ENCODE results near the gene PLCG2.
"Not testable (repeated sequence)": the region's sequence is repeated elsewhere in the genome, so short reads cannot be mapped to it uniquely, and the experiment has no call there.

The PLCG2 gene

GRCh38 chr16:81921085-81921814 lies 142.2 kb downstream of the PLCG2 start:
- no peak for DNase-seq

- DNase-seq, result no peak
Observed at GRCh38 chr16:81921843-81922584, 142.9 kb downstream of the PLCG2 start.

GRCh38 chr16:81923296-81923695 lies 144.2 kb downstream of the PLCG2 start:
- no peak for DNase-seq

GRCh38 chr16:81925016-81925415 lies 145.9 kb downstream of the PLCG2 start:
- DNase-seq, result no peak

- no peak for DNase-seq
Observed at GRCh38 chr16:81926036-81926435, 146.9 kb downstream of the PLCG2 start.

GRCh38 chr16:81927561-81928185 lies 148.6 kb downstream of the PLCG2 start:
- no peak for DNase-seq

- no peak for DNase-seq
Observed at GRCh38 chr16:81928271-81928918, 149.3 kb downstream of the PLCG2 start.

- no peak for DNase-seq
Observed at GRCh38 chr16:81928975-81929374, 149.9 kb downstream of the PLCG2 start.

GRCh38 chr16:81929841-81930240 lies 150.8 kb downstream of the PLCG2 start:
- no peak for DNase-seq

- no peak for DNase-seq
Observed at GRCh38 chr16:81931927-81932326, 152.8 kb downstream of the PLCG2 start.

- no peak for DNase-seq
Observed at GRCh38 chr16:81932668-81933067, 153.6 kb downstream of the PLCG2 start.

GRCh38 chr16:81933361-81933760 lies 154.3 kb downstream of the PLCG2 start:
- no peak for DNase-seq

- not testable (repeated sequence) for DNase-seq
Observed at GRCh38 chr16:81934711-81935110, 155.6 kb downstream of the PLCG2 start.

- DNase-seq, result no peak
Observed at GRCh38 chr16:81936209-81937000, 157.3 kb downstream of the PLCG2 start.

- DNase-seq, result peak; percentile 25
Observed at GRCh38 chr16:81937305-81938038, 158.4 kb downstream of the PLCG2 start.

GRCh38 chr16:81938326-81939163 lies 159.5 kb downstream of the PLCG2 start:
- DNase-seq, result no peak

GRCh38 chr16:81939164-81940056 lies 160.3 kb downstream of the PLCG2 start:
- DNase-seq, result no peak

GRCh38 chr16:81940781-81941560 lies 161.9 kb downstream of the PLCG2 start:
- peak; percentile 6 for DNase-seq

GRCh38 chr16:81942007-81942601 lies 163.0 kb downstream of the PLCG2 start:
- no peak for DNase-seq

All from NCI-H2171 (cell line).